ENCODE data around the gene CDC14A. TPM values are rescaled to one million over a fixed set of nuclear protein-coding genes. Genes with fewer than 3 reads are reported as not detected.

The CDC14A gene
- total and polyA plus RNA-seq, 2 of the 8 experiments (the other 6 are each of a cell fraction or from before 2014, with no cell fraction given), result 3.2 to 8.9 TPM

GRCh38 chr1:100383743-100384405, 31.6 kb downstream of the CDC14A start:
- Histone ChIP-seq H2BK15ac (ENCODE audit: low read length) (no peak overlapping the region), H3K23me2 (ENCODE audit: low read depth, low read length) (no peaks in the 10 kb centered on the region), H3K23ac (ENCODE audit: insufficient read length) (no peak overlapping the region), H2BK12ac (ENCODE audit: low read depth, low read length) (no peak overlapping the region), H2BK5ac (ENCODE audit: low read depth, low read length) (no peak overlapping the region), H3K4me3 (ENCODE audit: extremely low read depth in 1 of 4, insufficient read depth in 2 of 4, low read depth in 3 of 4, low read length in 4 of 4) (no peak overlapping the region), H3K56ac (replicated peaks; ENCODE audit: insufficient read length, low read depth, low read length) (no peak overlapping the region), H4K8ac (ENCODE audit: extremely low read depth, insufficient read depth, low read length) (no peak overlapping the region), H2BK120ac (replicated peaks; ENCODE audit: low read depth, low read length) (no peak overlapping the region), H4K91ac (replicated peaks; ENCODE audit: insufficient read length, low read length) (no peak overlapping the region), H2AFZ (ENCODE audit: low read length) (no peak overlapping the region), H2AK5ac (ENCODE audit: low read depth, low read length) (no peak overlapping the region), H3K79me1 (ENCODE audit: low read depth, low read length) (peaks cover 2% of the 10 kb centered on the region; the same call in 1 of the 2 replicates), H3K9me3 (ENCODE audit: insufficient read depth in 2 of 2, low read depth in 1 of 2, low read length in 1 of 2) (no peaks in the 10 kb centered on the region), H3K27me3 (replicated peaks in 1 of 4; ENCODE audit: control insufficient read depth in 3 of 4, extremely low read depth in 1 of 4, insufficient read depth in 3 of 4, low read length in 3 of 4) (no peaks in the 10 kb centered on the region), H3K36me3 (ENCODE audit: control insufficient read depth in 2 of 4, insufficient read depth in 4 of 4, low read length in 3 of 4) (no peaks in the 10 kb centered on the region), H3K79me2 (ENCODE audit: control insufficient read depth in 1 of 2, insufficient read depth in 2 of 2, low read length in 2 of 2) (no peaks in the 10 kb centered on the region; a peak in 1 of 4 replicates), H3K14ac (ENCODE audit: insufficient read length) (no peak overlapping the region), H3K9ac (replicated peaks in 1 of 4; ENCODE audit: extremely low read depth in 1 of 4, low read depth in 3 of 4, low read length in 3 of 4) (no peak overlapping the region), H4K5ac (ENCODE audit: insufficient read length, low read depth, low read length) (no peak overlapping the region), H3K27ac (ENCODE audit: low read depth, low read length) (no peak overlapping the region), H4K20me1 (replicated peaks in 1 of 2; ENCODE audit: control insufficient read depth in 1 of 2, insufficient read depth in 2 of 2, low read length in 2 of 2) (peaks cover 0 to 3% of the 10 kb centered on the region in 2 experiments), H3K4ac (replicated peaks; ENCODE audit: insufficient read length, low read depth, low read length) (no peak overlapping the region), H2BK20ac (ENCODE audit: low read length) (no peak overlapping the region), H3K4me1 (replicated peaks in 1 of 4; ENCODE audit: control insufficient read depth in 3 of 4, insufficient read depth in 4 of 4, low read length in 3 of 4) (peaks cover 0 to 8% (median 1%) of the 10 kb centered on the region in 4 experiments; a peak in 2 of 7 replicates), H3K18ac (ENCODE audit: extremely low read depth, low read length) (no peak overlapping the region), H3K4me2 (ENCODE audit: insufficient read depth in 1 of 2, low read depth in 2 of 2, low read length in 2 of 2) (no peak overlapping the region)
- FAIRE-seq (no peak), DNase-seq (ENCODE audit: low read depth in 1 of 2, low spot score in 2 of 2) (no peak)
- CTCF ChIA-PET (ENCODE audit: partially characterized antibody), result interaction anchor here (0.6 to 1.3 kb wide), 2 partner anchors 71 to 134 kb away, joined by 3 to 5 read pairs; no protein-coding TSS in a partner anchor
- POLR2A ChIA-PET (ENCODE audit: partially characterized antibody), result interaction anchor here (0.9 kb wide), 1 partner anchor 32 kb away, joined by 3 read pairs; no protein-coding TSS in a partner anchor
- no peak for TF ChIP-seq CREB1 (IDR thresholded peaks at IDR 0.05)
- TF ChIP-seq TCF12 (IDR thresholded peaks at IDR 0.05; ENCODE audit: low read depth, low read length), result no peak
- no peak for TF ChIP-seq KDM4A (IDR thresholded peaks at IDR 0.05; ENCODE audit: low read depth, low read length, severe bottlenecking)
- no peak for TF ChIP-seq POLR2A (IDR thresholded peaks at IDR 0.05; ENCODE audit: control extremely low read depth in 1 of 2, low read depth in 2 of 2, low read length in 2 of 2)
- TF ChIP-seq TEAD4 (IDR thresholded peaks at IDR 0.05; ENCODE audit: low read depth, low read length), result no peak
- no peak for TF ChIP-seq ATF3 (IDR thresholded peaks at IDR 0.05; ENCODE audit: insufficient read depth, low read depth, low read length)
- TF ChIP-seq SP2 (IDR thresholded peaks at IDR 0.05; ENCODE audit: low read length), result no peak
- TF ChIP-seq USF2 (IDR thresholded peaks at IDR 0.05; ENCODE audit: low read length), result no peak
- TF ChIP-seq MAX (IDR thresholded peaks at IDR 0.05), result no peak
- TF ChIP-seq BRCA1 (IDR thresholded peaks at IDR 0.05; ENCODE audit: low read depth, low read length), result no peak
- no peak for TF ChIP-seq PHF8 (conservative IDR thresholded peaks at IDR 0.05; ENCODE audit: low read depth, low read length)
- no peak for TF ChIP-seq ASH2L (IDR thresholded peaks at IDR 0.05; ENCODE audit: low read length)
- no peak for TF ChIP-seq RFX5 (IDR thresholded peaks at IDR 0.05; ENCODE audit: borderline replicate concordance, low read depth, low read length)
- TF ChIP-seq CEBPB (IDR thresholded peaks at IDR 0.05; ENCODE audit: low read depth, low read length), result no peak

Measured in H1 (cell line).